ENCODE data around the gene SHC3.

The SHC3 gene

GRCh38 chr9:88979021-88979420, 199.6 kb downstream of the SHC3 start:
- no peak overlapping the region for H3K4me3 ChIP-seq (replicated peaks; ENCODE audit: low read depth, low read length)
- no peak for TF ChIP-seq CTCF (IDR thresholded peaks at IDR 0.05; ENCODE audit: low read depth, low read length, missing control alignments)
- no peak for DNase-seq (ENCODE audit: extremely low read depth, low read depth)

- H3K4me3 ChIP-seq (replicated peaks; ENCODE audit: low read depth, low read length): no peak overlapping the region
- DNase-seq (ENCODE audit: extremely low read depth, low read depth): no peak
- TF ChIP-seq CTCF (IDR thresholded peaks at IDR 0.05; ENCODE audit: low read depth, low read length, missing control alignments): no peak
Observed at GRCh38 chr9:88978034-88978433, 200.6 kb downstream of the SHC3 start.

- no peak for TF ChIP-seq CTCF (IDR thresholded peaks at IDR 0.05; ENCODE audit: low read depth, low read length, missing control alignments)
- H3K4me3 ChIP-seq (replicated peaks; ENCODE audit: low read depth, low read length): no peak overlapping the region
- no peak for DNase-seq (ENCODE audit: extremely low read depth, low read depth)
Observed at GRCh38 chr9:88976890-88977257, 201.7 kb downstream of the SHC3 start.

- TF ChIP-seq CTCF (IDR thresholded peaks at IDR 0.05; ENCODE audit: low read depth, low read length, missing control alignments): no peak
- H3K4me3 ChIP-seq (replicated peaks; ENCODE audit: low read depth, low read length): no peak overlapping the region
- no peak for DNase-seq (ENCODE audit: extremely low read depth, low read depth)
Observed at GRCh38 chr9:88975966-88976889, 202.4 kb downstream of the SHC3 start.

GRCh38 chr9:88974641-88975040, 204.0 kb downstream of the SHC3 start:
- no peak for TF ChIP-seq CTCF (IDR thresholded peaks at IDR 0.05; ENCODE audit: low read depth, low read length, missing control alignments)
- no peak for DNase-seq (ENCODE audit: extremely low read depth, low read depth)
- H3K4me3 ChIP-seq (replicated peaks; ENCODE audit: low read depth, low read length): no peak overlapping the region

- TF ChIP-seq CTCF (IDR thresholded peaks at IDR 0.05; ENCODE audit: low read depth, low read length, missing control alignments): no peak
- no peak for DNase-seq (ENCODE audit: extremely low read depth, low read depth)
- H3K4me3 ChIP-seq (replicated peaks; ENCODE audit: low read depth, low read length): no peak overlapping the region
Observed at GRCh38 chr9:88973281-88974045, 205.2 kb downstream of the SHC3 start.
